Smooth muscle cell (in vitro differentiated cells): ENCODE measurements around the gene CBLL1. TPM values are rescaled to one million over a fixed set of nuclear protein-coding genes. Genes with fewer than 3 reads are reported as not detected.

Experiments used
- DNase-seq: peaks from one replicate; lab custom pipeline; 2025; ENCODE audit not compliant: unreplicated experiment; lab: John Stamatoyannopoulos, UW
- H2AFZ ChIP-seq: fragments of 200-600 bp; sonication (generic); 2 replicates; pipeline ENCODE4 v1.6.0; 2016; ENCODE audit warnings: antibody characterized with exemption, low read depth, mild to moderate bottlenecking
- H3F3A ChIP-seq: fragments of 200-600 bp; sonication (generic); 2 replicates; pipeline ENCODE4 v1.6.0; 2017; ENCODE audit warnings: antibody characterized with exemption, low read depth
- H3K27ac ChIP-seq: fragments of 200-600 bp; sonication (generic); 2 replicates; pipeline ENCODE4 v1.5.1; 2016; ENCODE audit warnings: low read depth, mild to moderate bottlenecking
- H3K27me3 ChIP-seq: fragments of 200-600 bp; sonication (generic); 2 replicates; pipeline ENCODE4 v1.6.1; 2016; ENCODE audit warnings: low read depth, mild to moderate bottlenecking
- H3K36me3 ChIP-seq: fragments of 200-600 bp; sonication (generic); 2 replicates; pipeline ENCODE4 v1.5.1; 2016; ENCODE audit warnings: low read depth
- H3K4me1 ChIP-seq: fragments of 200-600 bp; sonication (generic); 2 replicates; pipeline ENCODE4 v1.5.1; 2016; ENCODE audit warnings: low read depth
- H3K4me2 ChIP-seq: fragments of 200-600 bp; sonication (generic); 2 replicates; pipeline ENCODE4 v1.6.0; 2016; ENCODE audit warnings: mild to moderate bottlenecking
- H3K4me3 ChIP-seq: fragments of 200-600 bp; sonication (generic); 2 replicates; pipeline ENCODE4 v1.5.1; 2016; ENCODE audit warnings: mild to moderate bottlenecking
- H3K79me2 ChIP-seq: fragments of 200-600 bp; sonication (generic); 2 replicates; pipeline ENCODE4 v1.6.0; 2016; ENCODE audit warnings: low read depth, mild to moderate bottlenecking
- H3K9ac ChIP-seq: fragments of 200-600 bp; sonication (generic); 2 replicates; pipeline ENCODE4 v1.6.0; 2016; ENCODE audit warnings: low read depth
- H3K9me3 ChIP-seq: fragments of 200-600 bp; sonication (generic); replicated peaks from 2 replicates; pipeline ENCODE4 v1.5.1; 2016; ENCODE audit warnings: low read depth
- H4K20me1 ChIP-seq: fragments of 200-600 bp; sonication (generic); 2 replicates; pipeline ENCODE4 v1.6.0; 2016; ENCODE audit warnings: low read depth
- WGBS: methylation state at CpG from one replicate; pipeline ENCODE4 v1.1.7; 2016; ENCODE audit warnings: low lambda C conversion rate; 5-methylcytosine and 5-hydroxymethylcytosine counted together
- polyA plus RNA-seq: library from polyadenylated mRNA; unstranded; fragments of >200 nt; fragmentation: Nextera tagmentation; extraction: Ambion mirVana; gene quantifications from 2 replicates; pipeline ENCODE4 v1.2.1, GENCODE V29; 2016
- total RNA-seq: library from RNA; depleted of rRNA; stranded (reverse); fragments of >200 nt; gene quantifications from 2 replicates; pipeline ENCODE4 v1.2.3, GENCODE V29; 2014
- TF ChIP-seq, protein P1 (sequence below): fragments of 200-600 bp; sonication (generic); IDR thresholded peaks from 2 replicates; pipeline ENCODE4 v1.5.1; 2017; ENCODE audit warnings: borderline replicate concordance, mild to moderate bottlenecking, antibody characterized with exemption; ENCODE audit not compliant: insufficient read depth, poor library complexity, severe bottlenecking

Gene CBLL1
- total and polyA plus RNA-seq, 2 experiments from 2014 or later = 17.8 to 22.9 TPM

DNA sequence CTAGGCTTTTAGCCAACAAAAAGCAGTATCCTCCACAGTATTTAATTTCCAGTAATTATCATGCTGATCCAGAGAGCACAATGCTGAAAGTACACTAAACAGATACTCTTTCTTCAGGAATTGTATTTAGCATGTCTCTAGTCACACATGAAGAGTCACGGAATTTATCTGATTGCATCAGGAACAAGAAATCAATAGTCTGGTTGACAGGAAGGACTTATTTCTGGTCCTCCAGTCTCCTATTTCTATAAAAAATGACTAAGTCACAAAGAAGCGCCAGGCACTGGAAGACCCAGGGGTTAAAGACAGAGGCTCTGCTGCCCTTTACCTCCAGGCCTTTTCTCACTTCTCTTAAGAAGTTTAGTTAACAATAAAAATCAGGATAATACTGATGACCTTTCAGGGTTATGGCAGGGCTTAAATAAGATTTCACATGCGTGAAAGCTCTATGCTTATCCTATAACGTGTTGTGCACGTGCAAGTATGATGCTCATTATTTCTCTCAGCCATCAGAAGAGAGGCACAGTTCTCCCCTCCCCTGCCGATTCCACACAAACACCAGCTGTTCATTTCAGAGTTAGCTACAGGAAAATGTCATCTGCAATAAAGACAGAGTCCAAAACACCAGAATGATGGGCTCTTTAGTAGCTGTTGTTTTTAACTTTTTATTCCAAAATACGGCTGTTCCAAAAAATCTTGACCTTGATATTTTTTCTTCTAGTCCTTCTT lies 46.5 kb upstream of the CBLL1 start:
- TF ChIP-seq, protein P1, sequence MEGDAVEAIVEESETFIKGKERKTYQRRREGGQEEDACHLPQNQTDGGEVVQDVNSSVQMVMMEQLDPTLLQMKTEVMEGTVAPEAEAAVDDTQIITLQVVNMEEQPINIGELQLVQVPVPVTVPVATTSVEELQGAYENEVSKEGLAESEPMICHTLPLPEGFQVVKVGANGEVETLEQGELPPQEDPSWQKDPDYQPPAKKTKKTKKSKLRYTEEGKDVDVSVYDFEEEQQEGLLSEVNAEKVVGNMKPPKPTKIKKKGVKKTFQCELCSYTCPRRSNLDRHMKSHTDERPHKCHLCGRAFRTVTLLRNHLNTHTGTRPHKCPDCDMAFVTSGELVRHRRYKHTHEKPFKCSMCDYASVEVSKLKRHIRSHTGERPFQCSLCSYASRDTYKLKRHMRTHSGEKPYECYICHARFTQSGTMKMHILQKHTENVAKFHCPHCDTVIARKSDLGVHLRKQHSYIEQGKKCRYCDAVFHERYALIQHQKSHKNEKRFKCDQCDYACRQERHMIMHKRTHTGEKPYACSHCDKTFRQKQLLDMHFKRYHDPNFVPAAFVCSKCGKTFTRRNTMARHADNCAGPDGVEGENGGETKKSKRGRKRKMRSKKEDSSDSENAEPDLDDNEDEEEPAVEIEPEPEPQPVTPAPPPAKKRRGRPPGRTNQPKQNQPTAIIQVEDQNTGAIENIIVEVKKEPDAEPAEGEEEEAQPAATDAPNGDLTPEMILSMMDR = no peak
- no peaks in the 10 kb centered on the region for H3F3A ChIP-seq
- WGBS = 90% methylated on average over 7 of the region's 7 CpGs
- H3K4me3 ChIP-seq = no peak overlapping the region
- no peak overlapping the region for H2AFZ ChIP-seq
- H4K20me1 ChIP-seq = no peaks in the 10 kb centered on the region
- H3K79me2 ChIP-seq = no peaks in the 10 kb centered on the region
- H3K9ac ChIP-seq = no peak overlapping the region
- H3K27me3 ChIP-seq = peaks cover 18% of the 10 kb centered on the region
- no peak for DNase-seq
- no peak overlapping the region for H3K27ac ChIP-seq
- H3K36me3 ChIP-seq = no peaks in the 10 kb centered on the region
- H3K9me3 ChIP-seq = no peaks in the 10 kb centered on the region
- H3K4me1 ChIP-seq = no peaks in the 10 kb centered on the region
- no peak overlapping the region for H3K4me2 ChIP-seq

DNA sequence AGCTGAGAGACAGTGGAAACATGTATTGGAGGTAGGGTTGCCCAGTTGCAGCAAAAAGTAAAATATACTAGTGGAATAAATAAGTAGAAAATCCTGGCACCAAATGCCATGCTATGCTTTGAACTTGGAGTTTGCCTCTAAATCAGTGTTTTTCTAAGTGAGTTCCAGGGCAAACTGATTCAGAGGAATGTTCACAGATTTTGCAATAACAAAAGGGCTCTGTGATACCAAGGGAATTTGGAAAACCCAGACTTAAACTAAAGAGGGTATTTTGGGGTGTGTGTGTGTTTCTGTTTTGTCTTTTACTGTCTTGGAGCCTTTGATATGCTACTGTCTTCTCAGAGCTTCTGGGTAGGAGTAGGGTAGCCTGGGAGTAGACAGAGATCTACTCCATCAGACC lies 43.4 kb upstream of the CBLL1 start:
- no peak overlapping the region for H3K27ac ChIP-seq
- no peak overlapping the region for H3K9ac ChIP-seq
- TF ChIP-seq, protein P1 = no peak
- no peak overlapping the region for H3K4me2 ChIP-seq
- H4K20me1 ChIP-seq = no peaks in the 10 kb centered on the region
- H3K9me3 ChIP-seq = no peaks in the 10 kb centered on the region
- H3K36me3 ChIP-seq = no peaks in the 10 kb centered on the region
- H3K27me3 ChIP-seq = peaks cover 3% of the 10 kb centered on the region
- no peaks in the 10 kb centered on the region for H3F3A ChIP-seq
- no peaks in the 10 kb centered on the region for H3K4me1 ChIP-seq
- H3K4me3 ChIP-seq = no peak overlapping the region
- H2AFZ ChIP-seq = no peak overlapping the region
- H3K79me2 ChIP-seq = no peaks in the 10 kb centered on the region
- DNase-seq = no peak

DNA sequence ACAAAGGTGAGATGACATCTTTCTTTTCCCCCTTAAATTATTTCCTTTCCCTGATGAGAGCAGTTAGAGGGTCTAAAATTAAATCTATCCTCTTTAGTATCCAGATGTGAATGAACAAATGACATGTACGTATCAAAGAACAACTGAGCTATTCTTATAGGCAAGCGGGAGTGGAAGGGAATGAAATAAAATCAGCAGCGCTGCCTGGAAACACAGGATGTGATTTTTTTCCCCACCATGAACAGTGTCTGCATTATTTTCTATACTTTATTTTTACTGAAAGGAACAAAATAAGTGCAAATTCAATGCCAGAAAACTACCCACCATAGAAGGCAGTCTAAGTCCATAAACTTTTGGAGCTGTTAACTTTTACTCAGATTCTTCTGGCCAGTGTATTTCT lies 42.8 kb upstream of the CBLL1 start:
- Histone ChIP-seq H3K36me3 (no peaks in the 10 kb centered on the region), H3F3A (no peaks in the 10 kb centered on the region), H3K9ac (no peak overlapping the region), H3K4me3 (no peak overlapping the region), H3K27me3 (peaks cover 3% of the 10 kb centered on the region), H4K20me1 (no peaks in the 10 kb centered on the region), H3K27ac (no peak overlapping the region), H3K4me2 (no peak overlapping the region), H3K4me1 (no peaks in the 10 kb centered on the region), H3K79me2 (no peaks in the 10 kb centered on the region), H2AFZ (no peak overlapping the region), H3K9me3 (no peaks in the 10 kb centered on the region)
- TF ChIP-seq, protein P1 = no peak
- 96% methylated on average over 3 of the region's 3 CpGs for WGBS
- DNase-seq = no peak

DNA sequence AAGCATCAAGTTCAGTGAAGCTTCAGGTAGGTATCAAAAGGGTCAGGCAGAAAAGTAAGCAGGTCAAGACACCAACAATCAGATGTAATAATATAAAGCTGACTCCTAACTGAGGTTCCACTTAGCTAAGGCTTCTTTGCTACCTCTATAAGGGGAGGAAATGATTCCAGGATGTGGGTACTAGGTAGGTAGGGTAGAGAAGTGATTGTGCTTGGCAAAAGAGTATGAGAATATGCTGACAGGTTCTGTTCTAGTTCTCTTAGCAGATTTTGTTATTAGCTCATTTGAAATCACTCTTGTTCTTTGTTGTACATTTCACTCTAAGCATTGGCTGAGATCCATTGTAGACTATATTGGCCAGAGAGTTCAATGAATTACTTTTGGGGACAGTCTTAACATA lies 40.7 kb upstream of the CBLL1 start:
- no peak overlapping the region for H2AFZ ChIP-seq
- no peaks in the 10 kb centered on the region for H3K9me3 ChIP-seq
- H3K9ac ChIP-seq = no peak overlapping the region
- no peaks in the 10 kb centered on the region for H4K20me1 ChIP-seq
- H3F3A ChIP-seq = no peaks in the 10 kb centered on the region
- H3K79me2 ChIP-seq = no peaks in the 10 kb centered on the region
- peaks cover 3% of the 10 kb centered on the region for H3K27me3 ChIP-seq
- DNase-seq = no peak
- no peaks in the 10 kb centered on the region for H3K4me1 ChIP-seq
- no peak overlapping the region for H3K4me3 ChIP-seq
- H3K36me3 ChIP-seq = no peaks in the 10 kb centered on the region
- TF ChIP-seq, protein P1 = no peak
- H3K4me2 ChIP-seq = no peak overlapping the region
- H3K27ac ChIP-seq = no peak overlapping the region
